Activated gamma-delta T cell (primary cell): ENCODE measurements around the gene KRTAP5-9.
"Not testable (repeated sequence)": the region's sequence is repeated elsewhere in the genome, so short reads cannot be mapped to it uniquely, and the experiment has no call there.

Experiments used
- DNase-seq: peaks from one replicate; lab custom pipeline; 2025; lab: John Stamatoyannopoulos, UW
- total RNA-seq, 2 donors: gene quantifications; one replicate each; lab custom pipeline; 2026; lab: John Stamatoyannopoulos, UW

The KRTAP5-9 gene
- 0 reads per million in 2 donors for total RNA-seq

GRCh38 chr11:71548120-71548519 lies at the start of gene KRTAP5-9:
Gene KRTAP5-9, plus strand, starts transcription at chr11:71548420. Its CDS starts 238 bp downstream, at chr11:71548658.
- no peak for DNase-seq

GRCh38 chr11:71499125-71499524 lies 49.1 kb upstream of the KRTAP5-9 start:
- DNase-seq, result no peak

GRCh38 chr11:71499546-71499945 lies 48.7 kb upstream of the KRTAP5-9 start:
- no peak for DNase-seq

- DNase-seq, result no peak
Measured at GRCh38 chr11:71500601-71501021, 47.6 kb upstream of the KRTAP5-9 start.

- no peak for DNase-seq
Measured at GRCh38 chr11:71501071-71501985, 46.9 kb upstream of the KRTAP5-9 start.

- no peak for DNase-seq
Measured at GRCh38 chr11:71502026-71502425, 46.2 kb upstream of the KRTAP5-9 start.

GRCh38 chr11:71502871-71503435 lies 45.3 kb upstream of the KRTAP5-9 start:
- no peak for DNase-seq

GRCh38 chr11:71504531-71504930 lies 43.7 kb upstream of the KRTAP5-9 start:
- no peak for DNase-seq

- DNase-seq, result no peak
Measured at GRCh38 chr11:71505001-71505400, 43.2 kb upstream of the KRTAP5-9 start.

- DNase-seq, result no peak
Measured at GRCh38 chr11:71505781-71506180, 42.4 kb upstream of the KRTAP5-9 start.

- no peak for DNase-seq
Measured at GRCh38 chr11:71507102-71507501, 41.1 kb upstream of the KRTAP5-9 start.

- no peak for DNase-seq
Measured at GRCh38 chr11:71518506-71519471, 29.4 kb upstream of the KRTAP5-9 start.

GRCh38 chr11:71519546-71519945 lies 28.7 kb upstream of the KRTAP5-9 start:
- DNase-seq, result no peak

- DNase-seq, result no peak
Measured at GRCh38 chr11:71525188-71525937, 22.9 kb upstream of the KRTAP5-9 start.

- DNase-seq, result no peak
Measured at GRCh38 chr11:71525938-71526495, 22.2 kb upstream of the KRTAP5-9 start.

- not testable (repeated sequence) for DNase-seq
Measured at GRCh38 chr11:71526796-71527575, 21.2 kb upstream of the KRTAP5-9 start, which contains the start of gene KRTAP5-7. Gene KRTAP5-7, plus strand, starts transcription at chr11:71527267. Its CDS starts 34 bp downstream, at chr11:71527301.

GRCh38 chr11:71527576-71528210 lies 20.5 kb upstream of the KRTAP5-9 start:
- no peak for DNase-seq

GRCh38 chr11:71530602-71531001 lies 17.6 kb upstream of the KRTAP5-9 start:
- no peak for DNase-seq

GRCh38 chr11:71532036-71532610 lies 16.1 kb upstream of the KRTAP5-9 start:
- no peak for DNase-seq
